HG02970 (cell line): ENCODE results near the gene PTGES2.

Experiments
- ATAC-seq: cut with Tn5 transposase; IDR thresholded peaks from one replicate; pipeline ENCODE4 v1.9.1; 2021; ENCODE audit warnings: mild to moderate bottlenecking, moderate library complexity, moderate number of reproducible peaks; ENCODE audit not compliant: unreplicated experiment, low FRiP score

The PTGES2 gene

GRCh38 chr9:128106181-128106939, 21.2 kb downstream of the PTGES2 start:
- ATAC-seq = no peak

GRCh38 chr9:128105538-128106175, 21.9 kb downstream of the PTGES2 start:
- no peak for ATAC-seq

GRCh38 chr9:128104171-128104618, 23.3 kb downstream of the PTGES2 start:
- no peak for ATAC-seq

- ATAC-seq = no peak
These were observed 24.0 kb downstream of the PTGES2 start for GRCh38 chr9:128103589-128103962.

GRCh38 chr9:128102861-128103588, 24.5 kb downstream of the PTGES2 start:
- no peak for ATAC-seq

- no peak for ATAC-seq
These were observed 25.3 kb downstream of the PTGES2 start for GRCh38 chr9:128102196-128102595.

- ATAC-seq = no peak
These were observed 25.8 kb downstream of the PTGES2 start for GRCh38 chr9:128101690-128102089.

GRCh38 chr9:128101231-128101661, 26.3 kb downstream of the PTGES2 start:
- no peak for ATAC-seq

- ATAC-seq = no peak
These were observed 26.9 kb downstream of the PTGES2 start for GRCh38 chr9:128100581-128100980.

- ATAC-seq = no peak
These were observed 27.5 kb downstream of the PTGES2 start for GRCh38 chr9:128099932-128100491.

GRCh38 chr9:128099231-128099931, 28.1 kb downstream of the PTGES2 start:
- ATAC-seq = no peak

GRCh38 chr9:128098297-128099230, 29.0 kb downstream of the PTGES2 start:
- ATAC-seq = no peak

- no peak for ATAC-seq
These were observed 29.8 kb downstream of the PTGES2 start for GRCh38 chr9:128097543-128098296.

- no peak for ATAC-seq
These were observed 30.7 kb downstream of the PTGES2 start for GRCh38 chr9:128096616-128097536.

GRCh38 chr9:128094950-128095544, 32.5 kb downstream of the PTGES2 start:
- ATAC-seq = no peak

- peak; percentile 64 for ATAC-seq
These were observed 33.2 kb downstream of the PTGES2 start for GRCh38 chr9:128094166-128094949.
